OCI-LY1 (cell line): ENCODE results near the gene KCNH1.

Source experiments
- H2AFZ ChIP-seq: fragments of 200-600 bp; sonication (generic), shearing (Covaris generic); 2 replicates; pipeline ENCODE4 v1.6.0; 2014; ENCODE audit warnings: antibody characterized with exemption, mild to moderate bottlenecking, low read length
- H3F3A ChIP-seq: fragments of 200-600 bp; sonication (generic), shearing (Covaris generic); 2 replicates; pipeline ENCODE4 v1.6.0; 2014; ENCODE audit warnings: mild to moderate bottlenecking, antibody characterized with exemption, low read length, moderate library complexity; ENCODE audit not compliant: insufficient read depth
- H3K27ac ChIP-seq: fragments of 200-600 bp; sonication (generic); 2 replicates; pipeline ENCODE4 v1.5.1; 2014; ENCODE audit warnings: low read length, mixed run types, mild to moderate bottlenecking, low read depth; ENCODE audit not compliant: poor library complexity, severe bottlenecking
- H3K27me3 ChIP-seq: fragments of 200-600 bp; sonication (generic); 2 replicates; pipeline ENCODE4 v1.6.0; 2014; ENCODE audit warnings: antibody characterized with exemption, mild to moderate bottlenecking, low read length, moderate library complexity; ENCODE audit not compliant: insufficient read depth
- H3K36me3 ChIP-seq: fragments of 200-600 bp; sonication (generic); 2 replicates; pipeline ENCODE4 v1.6.1; 2014; ENCODE audit warnings: mild to moderate bottlenecking, antibody characterized with exemption, low read length, moderate library complexity, mixed read lengths; ENCODE audit not compliant: insufficient read depth
- H3K4me1 ChIP-seq: fragments of 200-600 bp; sonication (generic); 2 replicates; pipeline ENCODE4 v1.5.1; 2014; ENCODE audit warnings: mild to moderate bottlenecking, low read length, moderate library complexity; ENCODE audit not compliant: insufficient read depth, severe bottlenecking
- H3K4me2 ChIP-seq: fragments of 200-600 bp; sonication (generic), shearing (Covaris generic); 2 replicates; pipeline ENCODE4 v1.6.1; 2014; ENCODE audit warnings: low read length
- H3K4me3 ChIP-seq: fragments of 200-600 bp; sonication (generic); 2 replicates; pipeline ENCODE4 v1.5.1; 2014; ENCODE audit warnings: low read length, low read depth, mild to moderate bottlenecking, mixed read lengths; ENCODE audit not compliant: poor library complexity, severe bottlenecking
- H3K79me2 ChIP-seq: fragments of 200-600 bp; shearing (Covaris generic); 2 replicates; pipeline ENCODE4 v1.6.1; 2016; ENCODE audit warnings: mixed run types, low read length, mixed read lengths; ENCODE audit not compliant: insufficient read depth
- H3K9ac ChIP-seq: fragments of 200-600 bp; sonication (generic), shearing (Covaris generic); 2 replicates; pipeline ENCODE4 v1.6.1; 2014; ENCODE audit warnings: mild to moderate bottlenecking, low read length, mixed read lengths
- H3K9me2 ChIP-seq: fragments of 200-600 bp; sonication (generic), shearing (Covaris generic); 2 replicates; pipeline ENCODE4 v1.6.1; 2014; ENCODE audit warnings: low read depth, mild to moderate bottlenecking, low read length, mixed read lengths
- H3K9me3 ChIP-seq: fragments of 200-600 bp; shearing (Covaris generic); 2 replicates; pipeline ENCODE4 v1.6.1; 2014; ENCODE audit warnings: low read length, mixed read lengths
- H4K20me1 ChIP-seq: fragments of 200-600 bp; sonication (generic), shearing (Covaris generic); 2 replicates; pipeline ENCODE4 v1.6.0; 2016; ENCODE audit warnings: mild to moderate bottlenecking, low read length; ENCODE audit not compliant: insufficient read depth
- CTCF ChIP-seq: fragments of 200-600 bp; sonication (generic), shearing (Covaris generic); IDR thresholded peaks from 2 replicates; pipeline ENCODE4 v1.5.1; 2017; ENCODE audit warnings: mild to moderate bottlenecking, antibody characterized with exemption, low read length, moderate library complexity, mixed read lengths
- EZH2 ChIP-seq: fragments of 200-600 bp; sonication (generic), shearing (Covaris generic); IDR thresholded peaks from 2 replicates; pipeline ENCODE4 v1.8.0; 2017; ENCODE audit warnings: borderline replicate concordance, mixed run types, mild to moderate bottlenecking, antibody characterized with exemption, low read length, moderate library complexity, mixed read lengths

KCNH1 gene

GRCh38 chr1:210826686-210827085 lies 307.3 kb downstream of the KCNH1 start:
- TF ChIP-seq CTCF (no peak), EZH2 (no peak)
- H3K4me2 ChIP-seq: no peak overlapping the region
- no peaks in the 10 kb centered on the region for H3K27me3 ChIP-seq
- H4K20me1 ChIP-seq: no peaks in the 10 kb centered on the region
- H3K9me2 ChIP-seq: no peaks in the 10 kb centered on the region
- H3K4me3 ChIP-seq: no peak overlapping the region
- no peak overlapping the region for H3K9ac ChIP-seq
- no peaks in the 10 kb centered on the region for H3K4me1 ChIP-seq
- H3K79me2 ChIP-seq: no peaks in the 10 kb centered on the region
- no peaks in the 10 kb centered on the region for H3F3A ChIP-seq
- no peaks in the 10 kb centered on the region for H3K9me3 ChIP-seq
- no peaks in the 10 kb centered on the region for H3K36me3 ChIP-seq
- H2AFZ ChIP-seq: no peak overlapping the region
- H3K27ac ChIP-seq: no peak overlapping the region

- H3K27ac ChIP-seq: no peak overlapping the region
- H3K36me3 ChIP-seq: no peaks in the 10 kb centered on the region
- TF ChIP-seq EZH2 (no peak), CTCF (no peak)
- no peaks in the 10 kb centered on the region for H3K9me2 ChIP-seq
- no peaks in the 10 kb centered on the region for H3K79me2 ChIP-seq
- no peak overlapping the region for H2AFZ ChIP-seq
- no peaks in the 10 kb centered on the region for H3F3A ChIP-seq
- H3K27me3 ChIP-seq: no peaks in the 10 kb centered on the region
- H4K20me1 ChIP-seq: no peaks in the 10 kb centered on the region
- H3K9ac ChIP-seq: no peak overlapping the region
- no peak overlapping the region for H3K4me2 ChIP-seq
- H3K4me3 ChIP-seq: no peak overlapping the region
- no peaks in the 10 kb centered on the region for H3K9me3 ChIP-seq
- no peaks in the 10 kb centered on the region for H3K4me1 ChIP-seq
Measured at GRCh38 chr1:210822932-210823331, 311.0 kb downstream of the KCNH1 start.

GRCh38 chr1:210822241-210822640 lies 311.7 kb downstream of the KCNH1 start:
- TF ChIP-seq CTCF: no peak
- no peak for TF ChIP-seq EZH2
- Histone ChIP-seq H3K36me3 (no peaks in the 10 kb centered on the region), H3K9me2 (no peaks in the 10 kb centered on the region), H4K20me1 (no peaks in the 10 kb centered on the region), H3F3A (no peaks in the 10 kb centered on the region), H2AFZ (no peak overlapping the region), H3K4me3 (no peak overlapping the region), H3K4me1 (no peaks in the 10 kb centered on the region), H3K9me3 (no peaks in the 10 kb centered on the region), H3K4me2 (no peak overlapping the region), H3K27me3 (no peaks in the 10 kb centered on the region), H3K79me2 (no peaks in the 10 kb centered on the region), H3K27ac (no peak overlapping the region), H3K9ac (no peak overlapping the region)
